CD4-positive, alpha-beta T cell (primary cell): ENCODE results near the gene UPF1. TPM values are rescaled to one million over a fixed set of nuclear protein-coding genes. Genes with fewer than 3 reads are reported as not detected.

Experiments used
- ATAC-seq: fragments of 200-7000 bp; cut with Tn5 transposase; one replicate; pipeline ENCODE4 v1.10.0; 2022; ENCODE audit warnings: mild to moderate bottlenecking; ENCODE audit not compliant: poor library complexity
- CTCF ChIA-PET: fragments of 350-600 bp; sonication (Branson Sonifier 250); formaldehyde crosslinking; loops from one replicate; lab custom pipeline; 2021; ENCODE audit warnings: antibody characterized with exemption, inconsistent platforms; lab: Charles Lee
- POLR2A ChIA-PET: fragments of 350-600 bp; sonication (Branson Sonifier 250); formaldehyde crosslinking; loops from one replicate; lab custom pipeline; 2021; ENCODE audit warnings: antibody characterized with exemption, inconsistent platforms; lab: Charles Lee
- DNase-seq, 14 experiments: peaks; one replicate each; pipeline ENCODE4 v3.0.0-alpha.2; 2013 to 2020; ENCODE audit warnings: mixed read lengths in 2 of 14
- H3K27ac ChIP-seq, 2 donors: one replicate each; pipeline versions ENCODE4 v1.5.1 to v1.7.0; 2013; ENCODE audit warnings: low read length in 2 of 2, low read depth in 1 of 2, mild to moderate bottlenecking in 1 of 2
- H3K27me3 ChIP-seq, 2 experiments: 1 replicate in 1 of 2; 2 replicates in 1 of 2; pipeline versions ENCODE4 v1.6.1 to v1.7.0; 2013; ENCODE audit warnings: low read length in 2 of 2, control low read depth in 1 of 2, mild to moderate bottlenecking in 1 of 2, moderate library complexity in 1 of 2; ENCODE audit not compliant: insufficient read depth in 2 of 2, control insufficient read depth in 1 of 2
- H3K36me3 ChIP-seq: one replicate; pipeline ENCODE4 v1.6.1; 2013; ENCODE audit warnings: low read length, control low read depth; ENCODE audit not compliant: insufficient read depth
- H3K4me1 ChIP-seq: one replicate; pipeline ENCODE4 v1.6.1; 2013; ENCODE audit warnings: low read length, control low read depth; ENCODE audit not compliant: insufficient read depth
- H3K4me3 ChIP-seq: one replicate; pipeline ENCODE4 v1.5.1; 2013; ENCODE audit warnings: mild to moderate bottlenecking, low read length, moderate library complexity
- H3K9me3 ChIP-seq, 2 experiments: 1 replicate in 1 of 2; 2 replicates in 1 of 2; pipeline versions ENCODE4 v1.6.1 to v1.7.0; 2013; ENCODE audit warnings: low read length in 2 of 2, mild to moderate bottlenecking in 2 of 2, control low read depth in 1 of 2, moderate library complexity in 1 of 2; ENCODE audit not compliant: control insufficient read depth in 1 of 2, insufficient read depth in 1 of 2
- H3K27ac Mint-ChIP-seq: one replicate; pipeline ENCODE4 v1.8.0; 2020; ENCODE audit warnings: mixed read lengths
- H3K27me3 Mint-ChIP-seq: one replicate; pipeline ENCODE4 v1.8.0; 2021; ENCODE audit warnings: mixed read lengths
- H3K36me3 Mint-ChIP-seq: one replicate; pipeline ENCODE4 v1.8.0; 2021; ENCODE audit warnings: low read depth, mixed read lengths
- H3K4me1 Mint-ChIP-seq: one replicate; pipeline ENCODE4 v1.8.0; 2021; ENCODE audit warnings: low read depth, mixed read lengths
- H3K4me3 Mint-ChIP-seq: one replicate; pipeline ENCODE4 v1.8.0; 2020; ENCODE audit warnings: mild to moderate bottlenecking, mixed read lengths
- H3K9me3 Mint-ChIP-seq: one replicate; pipeline ENCODE4 v1.8.0; 2020; ENCODE audit warnings: mixed read lengths
- intact Hi-C, 2 experiments: fragments of 100-400 bp; cut with DNase I in 1 of 2; cut with micrococcal nuclease in 1 of 2; formaldehyde crosslinking; loops; one replicate each; pipeline versions ENCODE4 v1.15.1 to v1.9.0; 2023 to 2025; cut with DNase I, micrococcal nuclease
- total RNA-seq, 174 experiments: library from RNA in 2 of 174; stranded (reverse) in 2 of 174; gene quantifications; one replicate each; pipeline ENCODE4 v1.2.3 and lab custom pipeline; 2021 to 2026
- TF ChIP-seq, protein P1 (sequence below): fragments of 200-600 bp; IDR thresholded peaks from one replicate; pipeline ENCODE4 v1.8.0; 2022; ENCODE audit warnings: antibody characterized with exemption, mild to moderate bottlenecking

UPF1 gene
- total RNA-seq, 2 experiments from 2014 or later: 146 to 150 TPM

DNA sequence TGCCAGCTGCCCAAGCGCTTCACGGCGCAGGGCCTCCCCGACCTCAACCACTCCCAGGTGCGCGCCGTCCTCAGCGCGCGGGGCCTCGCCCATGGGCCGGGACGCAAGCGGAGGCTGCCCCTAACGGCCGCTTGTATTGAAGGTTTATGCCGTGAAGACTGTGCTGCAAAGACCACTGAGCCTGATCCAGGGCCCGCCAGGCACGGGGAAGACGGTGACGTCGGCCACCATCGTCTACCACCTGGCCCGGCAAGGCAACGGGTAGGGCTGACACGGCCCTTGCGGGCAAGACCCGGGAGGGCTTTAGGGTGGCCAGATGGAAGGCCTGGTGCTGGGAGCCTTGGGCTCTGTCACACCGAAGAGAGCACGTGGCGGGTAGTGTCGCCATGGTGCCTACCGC lies 23.2 kb downstream of the UPF1 start:
- Mint-ChIP-seq H3K9me3 (no peaks in the 10 kb centered on the region), H3K4me1 (no peaks in the 10 kb centered on the region), H3K36me3 (peaks cover 95% of the 10 kb centered on the region), H3K27me3 (no peaks in the 10 kb centered on the region), H3K4me3 (no peak overlapping the region), H3K27ac (no peak overlapping the region)
- Histone ChIP-seq H3K4me1 (peaks cover 1% of the 10 kb centered on the region), H3K27me3 (no peaks in the 10 kb centered on the region), H3K27ac (no peak overlapping the region), H3K9me3 (no peaks in the 10 kb centered on the region), H3K36me3 (peaks cover 99% of the 10 kb centered on the region), H3K4me3 (no peak overlapping the region)
- ATAC-seq (no peak), DNase-seq (no peak)
- TF ChIP-seq, protein P1, sequence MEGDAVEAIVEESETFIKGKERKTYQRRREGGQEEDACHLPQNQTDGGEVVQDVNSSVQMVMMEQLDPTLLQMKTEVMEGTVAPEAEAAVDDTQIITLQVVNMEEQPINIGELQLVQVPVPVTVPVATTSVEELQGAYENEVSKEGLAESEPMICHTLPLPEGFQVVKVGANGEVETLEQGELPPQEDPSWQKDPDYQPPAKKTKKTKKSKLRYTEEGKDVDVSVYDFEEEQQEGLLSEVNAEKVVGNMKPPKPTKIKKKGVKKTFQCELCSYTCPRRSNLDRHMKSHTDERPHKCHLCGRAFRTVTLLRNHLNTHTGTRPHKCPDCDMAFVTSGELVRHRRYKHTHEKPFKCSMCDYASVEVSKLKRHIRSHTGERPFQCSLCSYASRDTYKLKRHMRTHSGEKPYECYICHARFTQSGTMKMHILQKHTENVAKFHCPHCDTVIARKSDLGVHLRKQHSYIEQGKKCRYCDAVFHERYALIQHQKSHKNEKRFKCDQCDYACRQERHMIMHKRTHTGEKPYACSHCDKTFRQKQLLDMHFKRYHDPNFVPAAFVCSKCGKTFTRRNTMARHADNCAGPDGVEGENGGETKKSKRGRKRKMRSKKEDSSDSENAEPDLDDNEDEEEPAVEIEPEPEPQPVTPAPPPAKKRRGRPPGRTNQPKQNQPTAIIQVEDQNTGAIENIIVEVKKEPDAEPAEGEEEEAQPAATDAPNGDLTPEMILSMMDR: no peak
- ChIA-PET POLR2A (no interaction called here), CTCF (interaction anchor here (1.2 to 1.4 kb wide), 2 partner anchors 8 to 11 kb away, joined by 3 read pairs; no protein-coding TSS in a partner anchor)
- intact Hi-C loops: no loop called here

DNA sequence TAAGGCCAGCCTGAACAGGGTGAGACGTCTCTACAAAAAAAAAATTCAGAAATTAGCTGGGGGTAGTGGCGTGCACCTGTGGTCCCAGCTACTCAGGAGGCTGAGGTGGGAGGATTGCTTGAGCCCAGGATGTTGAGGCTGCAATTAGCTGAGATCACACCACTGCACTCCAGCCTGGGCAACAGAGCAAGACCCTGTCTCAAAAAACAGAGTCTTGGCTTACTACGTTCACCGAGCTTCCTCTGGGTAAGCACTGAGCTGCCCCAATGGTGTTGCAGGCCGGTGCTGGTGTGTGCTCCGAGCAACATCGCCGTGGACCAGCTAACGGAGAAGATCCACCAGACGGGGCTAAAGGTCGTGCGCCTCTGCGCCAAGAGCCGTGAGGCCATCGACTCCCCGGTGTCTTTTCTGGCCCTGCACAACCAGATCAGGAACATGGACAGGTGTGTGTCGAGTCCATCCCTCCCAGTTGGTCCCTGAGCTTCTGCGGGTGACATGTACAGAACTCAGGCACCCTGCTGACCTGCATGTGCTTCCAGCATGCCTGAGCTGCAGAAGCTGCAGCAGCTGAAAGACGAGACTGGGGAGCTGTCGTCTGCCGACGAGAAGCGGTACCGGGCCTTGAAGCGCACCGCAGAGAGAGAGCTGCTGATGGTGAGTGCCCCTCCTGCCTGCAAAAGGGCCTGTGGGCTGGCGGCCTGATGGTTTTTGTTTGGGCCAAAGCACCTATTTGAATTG lies 24.1 kb downstream of the UPF1 start:
- Histone ChIP-seq H3K4me1 (no peaks in the 10 kb centered on the region), H3K27me3 (no peaks in the 10 kb centered on the region), H3K27ac (no peak overlapping the region), H3K4me3 (no peak overlapping the region), H3K9me3 (no peaks in the 10 kb centered on the region), H3K36me3 (peaks cover 99% of the 10 kb centered on the region)
- no peaks in the 10 kb centered on the region for H3K4me1 Mint-ChIP-seq
- H3K27ac Mint-ChIP-seq: no peak overlapping the region
- no peak overlapping the region for H3K4me3 Mint-ChIP-seq
- no peaks in the 10 kb centered on the region for H3K27me3 Mint-ChIP-seq
- H3K9me3 Mint-ChIP-seq: no peaks in the 10 kb centered on the region
- intact Hi-C loops: no loop called here
- no peak for ATAC-seq
- DNase-seq: no peak
- TF ChIP-seq, protein P1: no peak
- H3K36me3 Mint-ChIP-seq: peaks cover 93% of the 10 kb centered on the region
- POLR2A ChIA-PET: no interaction called here
- CTCF ChIA-PET: interaction anchor here (1.2 to 1.4 kb wide), 2 partner anchors 9 to 10 kb away, joined by 3 read pairs; no protein-coding TSS in a partner anchor

DNA sequence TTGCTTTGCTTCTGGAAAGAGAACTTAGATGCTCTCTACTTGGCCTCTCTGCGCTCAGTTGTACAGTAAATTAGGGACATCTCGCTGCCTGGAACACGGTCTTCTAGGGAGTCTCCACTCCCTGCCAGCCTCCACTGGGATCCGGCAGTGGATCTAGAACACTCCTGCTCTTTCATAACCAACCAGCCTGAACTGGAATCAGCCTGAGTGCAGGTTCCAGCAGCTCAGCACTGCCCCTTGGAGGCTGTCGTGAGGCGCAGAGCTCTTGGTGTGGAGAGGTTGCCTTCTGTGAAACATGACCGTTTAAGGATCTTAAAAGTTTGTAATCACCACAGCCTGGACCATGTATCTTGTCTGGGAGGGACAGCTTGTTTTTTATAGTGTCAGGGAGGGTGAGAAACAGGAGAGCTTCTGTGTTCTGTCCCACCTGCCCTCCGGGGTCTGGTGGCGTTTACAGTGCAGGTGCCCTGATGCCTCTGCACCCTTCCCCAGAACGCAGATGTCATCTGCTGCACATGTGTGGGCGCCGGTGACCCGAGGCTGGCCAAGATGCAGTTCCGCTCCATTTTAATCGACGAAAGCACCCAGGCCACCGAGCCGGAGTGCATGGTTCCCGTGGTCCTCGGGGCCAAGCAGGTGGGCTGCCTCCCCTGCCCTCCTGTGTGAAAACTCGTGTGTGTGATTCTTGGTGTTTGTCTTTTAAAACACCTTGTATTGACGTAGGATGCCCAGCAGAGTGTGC lies 24.8 kb downstream of the UPF1 start:
- H3K9me3 Mint-ChIP-seq: no peaks in the 10 kb centered on the region
- no peak overlapping the region for H3K4me3 Mint-ChIP-seq
- H3K9me3 ChIP-seq: no peaks in the 10 kb centered on the region
- H3K36me3 Mint-ChIP-seq: peaks cover 93% of the 10 kb centered on the region
- intact Hi-C loops: no loop called here
- TF ChIP-seq, protein P1: no peak
- ChIA-PET CTCF (interaction anchor here (1.4 kb wide), 1 partner anchor 10 kb away, joined by 3 read pairs; no protein-coding TSS in a partner anchor), POLR2A (no interaction called here)
- ATAC-seq: no peak
- DNase-seq: no peak
- no peaks in the 10 kb centered on the region for H3K4me1 ChIP-seq
- H3K4me1 Mint-ChIP-seq: no peaks in the 10 kb centered on the region
- no peak overlapping the region for H3K27ac ChIP-seq
- peaks cover 99% of the 10 kb centered on the region for H3K36me3 ChIP-seq
- H3K27me3 Mint-ChIP-seq: no peaks in the 10 kb centered on the region
- H3K27me3 ChIP-seq: no peaks in the 10 kb centered on the region
- H3K27ac Mint-ChIP-seq: no peak overlapping the region
- no peak overlapping the region for H3K4me3 ChIP-seq
